ENCODE measurements around the gene SOX5. TPM values are rescaled to one million over a fixed set of nuclear protein-coding genes. Genes with fewer than 3 reads are reported as not detected.

The SOX5 gene
- total RNA-seq, 4 donors from 2014 or later, result 1.3 to 9.6 (median 3.3) TPM

- Histone ChIP-seq H3K4me1 (no peaks in the 10 kb centered on the region), H3K27me3 (no peaks in the 10 kb centered on the region), H3K36me3 (no peaks in the 10 kb centered on the region), H3K27ac (no peak overlapping the region), H3K4me3 (no peak overlapping the region), H3K9me3 (no peaks in the 10 kb centered on the region)
- in situ Hi-C loops (cut with MboI; ENCODE audit: low sequenced_read_pairs in 4 of 4), result no loop called here
- intact Hi-C loops (cut with DNase I; ENCODE audit: low total_unique reads), result no loop called here
- no peak for ATAC-seq
- TF ChIP-seq POLR2A (IDR thresholded peaks at IDR 0.05), result no peak
- TF ChIP-seq CTCF (IDR thresholded peaks at IDR 0.05 in 4 of 5, conservative IDR thresholded peaks at IDR 0.05 in 1 of 5), result no peak
- DNase-seq, result no peak
Measured at GRCh38 chr12:23750923-23751322, 198.5 kb downstream of the SOX5 start.

- no peak overlapping the region for H3K27ac ChIP-seq
- H3K9me3 ChIP-seq, result no peaks in the 10 kb centered on the region
- no peaks in the 10 kb centered on the region for H3K4me1 ChIP-seq
- ATAC-seq (no peak), DNase-seq (no peak)
- in situ Hi-C loops (cut with MboI; ENCODE audit: low sequenced_read_pairs in 4 of 4) (no loop called here), intact Hi-C loops (cut with DNase I; ENCODE audit: low total_unique reads) (no loop called here)
- H3K27me3 ChIP-seq, result no peaks in the 10 kb centered on the region
- H3K4me3 ChIP-seq, result no peak overlapping the region
- TF ChIP-seq POLR2A (IDR thresholded peaks at IDR 0.05), result no peak
- TF ChIP-seq CTCF (IDR thresholded peaks at IDR 0.05 in 4 of 5, conservative IDR thresholded peaks at IDR 0.05 in 1 of 5), result no peak
- H3K36me3 ChIP-seq, result no peaks in the 10 kb centered on the region
Measured at GRCh38 chr12:23744696-23745095, 204.8 kb downstream of the SOX5 start.

GRCh38 chr12:23742574-23742973 is 206.9 kb downstream of the SOX5 start:
- no peaks in the 10 kb centered on the region for H3K9me3 ChIP-seq
- H3K4me3 ChIP-seq, result no peak overlapping the region
- in situ Hi-C loops (cut with MboI; ENCODE audit: low sequenced_read_pairs in 4 of 4) (no loop called here), intact Hi-C loops (cut with DNase I; ENCODE audit: low total_unique reads) (no loop called here)
- no peaks in the 10 kb centered on the region for H3K4me1 ChIP-seq
- TF ChIP-seq POLR2A (IDR thresholded peaks at IDR 0.05) (no peak), CTCF (IDR thresholded peaks at IDR 0.05 in 4 of 5, conservative IDR thresholded peaks at IDR 0.05 in 1 of 5) (no peak)
- DNase-seq (no peak), ATAC-seq (no peak)
- H3K27me3 ChIP-seq, result no peaks in the 10 kb centered on the region
- no peaks in the 10 kb centered on the region for H3K36me3 ChIP-seq
- H3K27ac ChIP-seq, result no peak overlapping the region

- DNase-seq, result no peak
- ATAC-seq, result no peak
- in situ Hi-C loops (cut with MboI; ENCODE audit: low sequenced_read_pairs in 4 of 4) (no loop called here), intact Hi-C loops (cut with DNase I; ENCODE audit: low total_unique reads) (no loop called here)
- no peak for TF ChIP-seq CTCF (IDR thresholded peaks at IDR 0.05 in 4 of 5, conservative IDR thresholded peaks at IDR 0.05 in 1 of 5)
- no peak for TF ChIP-seq POLR2A (IDR thresholded peaks at IDR 0.05)
- no peaks in the 10 kb centered on the region for H3K9me3 ChIP-seq
- H3K4me3 ChIP-seq, result no peak overlapping the region
- H3K36me3 ChIP-seq, result no peaks in the 10 kb centered on the region
- no peak overlapping the region for H3K27ac ChIP-seq
- no peaks in the 10 kb centered on the region for H3K27me3 ChIP-seq
- H3K4me1 ChIP-seq, result no peaks in the 10 kb centered on the region
Measured at GRCh38 chr12:23731493-23731892, 218.0 kb downstream of the SOX5 start.

GRCh38 chr12:23731035-23731434 is 218.4 kb downstream of the SOX5 start:
- intact Hi-C loops (cut with DNase I; ENCODE audit: low total_unique reads) (no loop called here), in situ Hi-C loops (cut with MboI; ENCODE audit: low sequenced_read_pairs in 4 of 4) (no loop called here)
- DNase-seq, result no peak
- no peak for TF ChIP-seq CTCF (IDR thresholded peaks at IDR 0.05 in 4 of 5, conservative IDR thresholded peaks at IDR 0.05 in 1 of 5)
- TF ChIP-seq POLR2A (IDR thresholded peaks at IDR 0.05), result no peak
- H3K4me3 ChIP-seq, result no peak overlapping the region
- ATAC-seq, result no peak
- H3K27me3 ChIP-seq, result no peaks in the 10 kb centered on the region
- H3K4me1 ChIP-seq, result no peaks in the 10 kb centered on the region
- no peaks in the 10 kb centered on the region for H3K36me3 ChIP-seq
- H3K9me3 ChIP-seq, result no peaks in the 10 kb centered on the region
- H3K27ac ChIP-seq, result no peak overlapping the region

Data from gastrocnemius medialis (tissue), 4 donors.